Lung (tissue), 12 donors: ENCODE results near the gene WNT5B. TPM values are rescaled to one million over a fixed set of nuclear protein-coding genes. Genes with fewer than 3 reads are reported as not detected.

Source experiments
- ATAC-seq: fragments of 200-7000 bp; cut with Tn5 transposase; one replicate; pipeline ENCODE4 v1.9.1; 2020; ENCODE audit warnings: moderate number of reproducible peaks; ENCODE audit not compliant: insufficient read depth, low FRiP score
- DNase-seq, 3 donors: peaks; one replicate each; pipeline ENCODE4 v3.0.0-alpha.2; 2013 to 2017
- H3K27ac ChIP-seq, 2 donors: one replicate each; pipeline ENCODE4 v1.5.1; 2013; ENCODE audit warnings: mild to moderate bottlenecking in 2 of 2, moderate library complexity in 2 of 2, control low read depth in 1 of 2, inconsistent platforms in 1 of 2, low read depth in 1 of 2, low read length in 1 of 2
- H3K27me3 ChIP-seq, 3 donors: one replicate each; pipeline ENCODE4 v1.5.1; 2013; ENCODE audit warnings: low read length in 2 of 3; ENCODE audit not compliant: control insufficient read depth in 3 of 3, insufficient read depth in 3 of 3
- H3K36me3 ChIP-seq, 4 donors: one replicate each; pipeline ENCODE4 v1.5.1; 2013; ENCODE audit warnings: low read length in 4 of 4, mild to moderate bottlenecking in 1 of 4, moderate library complexity in 1 of 4; ENCODE audit not compliant: control insufficient read depth in 4 of 4, insufficient read depth in 4 of 4
- H3K4me1 ChIP-seq, 5 donors: one replicate each; pipeline ENCODE4 v1.5.1; 2013; ENCODE audit warnings: low read length in 5 of 5, mild to moderate bottlenecking in 2 of 5, moderate library complexity in 1 of 5; ENCODE audit not compliant: control insufficient read depth in 5 of 5, insufficient read depth in 5 of 5
- H3K4me3 ChIP-seq: one replicate; pipeline ENCODE4 v1.5.1; 2013; ENCODE audit warnings: mild to moderate bottlenecking, control low read depth, moderate library complexity
- H3K9ac ChIP-seq, 2 donors: one replicate each; pipeline ENCODE4 v1.5.1; 2013; ENCODE audit warnings: low read length in 2 of 2, control low read depth in 1 of 2; ENCODE audit not compliant: insufficient read depth in 1 of 2
- H3K9me3 ChIP-seq, 4 donors: one replicate each; pipeline ENCODE4 v1.5.1; 2013; ENCODE audit warnings: low read length in 3 of 4, mild to moderate bottlenecking in 1 of 4, moderate library complexity in 1 of 4; ENCODE audit not compliant: control insufficient read depth in 4 of 4, insufficient read depth in 3 of 4
- CTCF ChIP-seq: IDR thresholded peaks from 2 replicates; pipeline ENCODE4 v1.5.1; 2012; ENCODE audit warnings: mild to moderate bottlenecking; ENCODE audit errors: control extremely low read depth, extremely low read depth
- WGBS, 2 donors: extraction: QIAGEN DNeasy Blood & Tissue Kit; methylation state at CpG; one replicate each; pipeline ENCODE4 v1.1.7; 2013; 5-methylcytosine and 5-hydroxymethylcytosine counted together
- polyA plus RNA-seq, 2 donors: library from polyadenylated mRNA; stranded (reverse); fragments of 200-250 nt; gene quantifications; one replicate each; pipeline ENCODE4 v1.2.1, GENCODE V29; 2013
- total RNA-seq, 2 donors: library from RNA; depleted of rRNA in 1 of 2; stranded (reverse); fragments of >200 nt in 1 of 2; gene quantifications; one replicate each; pipeline ENCODE4 v1.2.1, GENCODE V29; 2014 to 2021
- donor health status: control.
- donor health status: control.
- donor health status: Bipolar disorder and iron deficiency.
- donor health status: healthy.
- donor health status: DM: yes; HTN: yes; CAD: no.

Gene WNT5B
- total and polyA plus RNA-seq, 4 donors, result 2.8 to 12.6 (median 5.7) TPM

GRCh38 chr12:1676043-1676442 is 47.0 kb downstream of the WNT5B start:
- Histone ChIP-seq H3K9me3 (no peaks in the 10 kb centered on the region), H3K27ac (no peak overlapping the region), H3K36me3 (no peaks in the 10 kb centered on the region), H3K4me1 (no peaks in the 10 kb centered on the region), H3K9ac (no peak overlapping the region), H3K4me3 (no peak overlapping the region), H3K27me3 (no peaks in the 10 kb centered on the region)
- TF ChIP-seq CTCF, result no peak
- 97 to 98% methylated on average over 3 of the region's 3 CpGs for WGBS, 2 donors
- DNase-seq (no peak), ATAC-seq (no peak)

- Histone ChIP-seq H3K9me3 (no peaks in the 10 kb centered on the region), H3K4me3 (no peak overlapping the region), H3K36me3 (no peaks in the 10 kb centered on the region), H3K9ac (no peak overlapping the region), H3K27me3 (no peaks in the 10 kb centered on the region), H3K4me1 (no peaks in the 10 kb centered on the region), H3K27ac (peak overlapping the region; percentile 39 to 60)
- no peak for TF ChIP-seq CTCF
- ATAC-seq, result no peak
- no peak for DNase-seq
- 74 to 80% methylated on average over 7 of the region's 7 CpGs for WGBS, 2 donors
These were observed 51.9 kb downstream of the WNT5B start for GRCh38 chr12:1680804-1681492.

GRCh38 chr12:1681493-1681807 is 52.4 kb downstream of the WNT5B start:
- H3K4me1 ChIP-seq, result no peaks in the 10 kb centered on the region
- DNase-seq (no peak), ATAC-seq (no peak)
- no peak for TF ChIP-seq CTCF
- no peaks in the 10 kb centered on the region for H3K36me3 ChIP-seq
- peak overlapping the region; percentile 60 to 77 for H3K27ac ChIP-seq
- H3K4me3 ChIP-seq, result no peak overlapping the region
- H3K9me3 ChIP-seq, result no peaks in the 10 kb centered on the region
- H3K27me3 ChIP-seq, result no peaks in the 10 kb centered on the region
- 42 to 57% methylated on average over 2 of the region's 2 CpGs for WGBS, 2 donors
- H3K9ac ChIP-seq, result no peak overlapping the region
